ENCODE measurements around the gene SF3A1. TPM values are rescaled to one million over a fixed set of nuclear protein-coding genes. Genes with fewer than 3 reads are reported as not detected.

Gene SF3A1
- total and polyA plus RNA-seq, 4 donors, result 15.8 to 157 (median 45.1) TPM

- H3K36me3 ChIP-seq (ENCODE audit: control insufficient read depth in 4 of 4, insufficient read depth in 4 of 4, low read length in 4 of 4), result peaks cover 50 to 83% (median 63%) of the 10 kb centered on the region in 4 donors
Measured at GRCh38 chr22:30335236-30335635, 21.5 kb downstream of the SF3A1 start.

GRCh38 chr22:30334646-30335045 lies 22.0 kb downstream of the SF3A1 start:
- Histone ChIP-seq H3K4me3 (no peak overlapping the region), H3K27me3 (ENCODE audit: control insufficient read depth in 3 of 3, insufficient read depth in 3 of 3, low read length in 2 of 3) (no peaks in the 10 kb centered on the region), H3K27ac (ENCODE audit: low read depth in 1 of 2, low read length in 1 of 2) (peak overlapping the region in 1 of 2 donors; percentile 26), H3K36me3 (ENCODE audit: control insufficient read depth in 4 of 4, insufficient read depth in 4 of 4, low read length in 4 of 4) (peaks cover 46 to 77% (median 57%) of the 10 kb centered on the region in 4 donors), H3K4me1 (ENCODE audit: control insufficient read depth in 5 of 5, insufficient read depth in 5 of 5, low read length in 5 of 5) (no peaks in the 10 kb centered on the region), H3K9ac (ENCODE audit: insufficient read depth in 1 of 2, low read length in 2 of 2) (no peak overlapping the region), H3K9me3 (ENCODE audit: control insufficient read depth in 4 of 4, insufficient read depth in 3 of 4, low read length in 3 of 4) (peaks cover 0 to 2% (median 0%) of the 10 kb centered on the region in 4 donors)
- WGBS, 2 donors, result 82% methylated on average over 4 of the region's 4 CpGs
- DNase-seq (no peak), ATAC-seq (ENCODE audit: insufficient read depth, low FRiP score) (no peak)
- TF ChIP-seq CTCF (IDR thresholded peaks at IDR 0.05; ENCODE audit: control extremely low read depth, extremely low read depth), result no peak

More at GRCh38 chr22:30335236-30335635, 21.5 kb downstream of the SF3A1 start:
- no peak overlapping the region for H3K4me3 ChIP-seq
- no peak for DNase-seq
- no peak for ATAC-seq (ENCODE audit: insufficient read depth, low FRiP score)
- no peak overlapping the region for H3K9ac ChIP-seq (ENCODE audit: insufficient read depth in 1 of 2, low read length in 2 of 2)
- H3K27me3 ChIP-seq (ENCODE audit: control insufficient read depth in 3 of 3, insufficient read depth in 3 of 3, low read length in 2 of 3), result no peaks in the 10 kb centered on the region
- H3K4me1 ChIP-seq (ENCODE audit: control insufficient read depth in 5 of 5, insufficient read depth in 5 of 5, low read length in 5 of 5), result no peaks in the 10 kb centered on the region
- 96 to 97% methylated on average over 1 of the region's 1 CpG for WGBS, 2 donors
- peaks cover 0 to 2% (median 0%) of the 10 kb centered on the region in 4 donors for H3K9me3 ChIP-seq (ENCODE audit: control insufficient read depth in 4 of 4, insufficient read depth in 3 of 4, low read length in 3 of 4)
- H3K27ac ChIP-seq (ENCODE audit: low read depth in 1 of 2, low read length in 1 of 2), result no peak overlapping the region
- TF ChIP-seq CTCF (IDR thresholded peaks at IDR 0.05; ENCODE audit: control extremely low read depth, extremely low read depth), result no peak

GRCh38 chr22:30333707-30334087 lies 23.0 kb downstream of the SF3A1 start:
- Histone ChIP-seq H3K9me3 (ENCODE audit: control insufficient read depth in 4 of 4, insufficient read depth in 3 of 4, low read length in 3 of 4) (peaks cover 0 to 2% (median 0%) of the 10 kb centered on the region in 4 donors), H3K36me3 (ENCODE audit: control insufficient read depth in 4 of 4, insufficient read depth in 4 of 4, low read length in 4 of 4) (peaks cover 41 to 68% (median 50%) of the 10 kb centered on the region in 4 donors), H3K4me3 (no peak overlapping the region), H3K4me1 (ENCODE audit: control insufficient read depth in 5 of 5, insufficient read depth in 5 of 5, low read length in 5 of 5) (no peaks in the 10 kb centered on the region), H3K27me3 (ENCODE audit: control insufficient read depth in 3 of 3, insufficient read depth in 3 of 3, low read length in 2 of 3) (no peaks in the 10 kb centered on the region), H3K9ac (ENCODE audit: insufficient read depth in 1 of 2, low read length in 2 of 2) (no peak overlapping the region), H3K27ac (ENCODE audit: low read depth in 1 of 2, low read length in 1 of 2) (no peak overlapping the region)
- ATAC-seq (ENCODE audit: insufficient read depth, low FRiP score) (no peak), DNase-seq (no peak)
- TF ChIP-seq CTCF (IDR thresholded peaks at IDR 0.05; ENCODE audit: control extremely low read depth, extremely low read depth), result no peak
- 85 to 96% methylated on average over 3 of the region's 3 CpGs for whole genome bisulfite sequencing, 2 donors
